GM18507 (cell line): ENCODE results near the gene IRF4.

ENCODE experiments used
- DNase-seq: peaks from one replicate; pipeline ENCODE4 v3.0.0; 2011; ENCODE audit warnings: low read depth; ENCODE audit not compliant: insufficient read length; ENCODE audit errors: extremely low spot score
- FAIRE-seq: peaks from 2 replicates; lab custom pipeline; 2011; peaks lifted over from hg19 to GRCh38; lab: Jason Lieb, UNC

Gene IRF4

DNA sequence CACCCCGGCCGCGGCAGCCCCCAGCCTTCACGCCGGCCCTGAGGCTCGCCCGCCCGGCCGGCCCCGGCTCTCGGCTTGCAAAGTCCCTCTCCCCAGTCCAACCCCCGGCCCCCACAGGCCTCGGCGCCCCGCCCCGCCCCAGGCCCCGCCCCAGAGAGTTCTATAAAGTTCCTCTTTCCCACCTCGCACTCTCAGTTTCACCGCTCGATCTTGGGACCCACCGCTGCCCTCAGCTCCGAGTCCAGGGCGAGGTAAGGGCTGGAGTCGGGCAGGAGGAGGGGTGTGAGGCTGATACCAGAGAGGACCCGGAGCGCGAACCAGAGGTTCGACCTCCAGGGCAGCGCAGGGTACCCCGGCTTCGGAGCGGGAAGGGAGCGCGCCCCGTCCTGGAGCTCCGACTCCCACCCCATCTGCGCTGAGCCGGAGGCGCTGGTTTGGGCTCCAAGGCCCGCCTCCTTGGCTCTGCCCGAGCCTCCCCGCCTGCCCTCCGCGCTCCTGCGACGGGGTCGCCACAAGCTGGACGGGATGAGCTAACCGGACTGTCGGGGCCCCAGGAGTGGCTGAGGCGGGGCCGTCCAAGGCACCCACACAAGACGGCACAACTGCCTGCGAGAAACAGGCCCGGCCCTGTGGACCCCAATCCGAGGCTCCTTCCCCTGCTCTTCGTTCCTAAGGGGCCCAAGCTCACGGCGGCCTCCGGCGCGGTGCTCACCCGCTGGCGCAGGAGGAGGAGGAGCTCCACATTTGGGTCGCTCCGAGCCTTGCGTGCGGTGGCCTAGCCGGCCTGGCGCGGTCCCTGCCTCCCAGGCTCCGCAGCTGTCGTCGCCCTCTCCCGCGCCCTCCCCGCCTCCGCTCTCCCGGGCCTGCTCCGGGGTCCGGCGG lies at the start of gene IRF4:
IRF4 (plus strand) TSS at position 194 of the 882 bp plus-strand sequence. CDS start 1,401 bp downstream, outside the sequence.
- DNase-seq = peak; percentile 74
- FAIRE-seq = no peak

DNA sequence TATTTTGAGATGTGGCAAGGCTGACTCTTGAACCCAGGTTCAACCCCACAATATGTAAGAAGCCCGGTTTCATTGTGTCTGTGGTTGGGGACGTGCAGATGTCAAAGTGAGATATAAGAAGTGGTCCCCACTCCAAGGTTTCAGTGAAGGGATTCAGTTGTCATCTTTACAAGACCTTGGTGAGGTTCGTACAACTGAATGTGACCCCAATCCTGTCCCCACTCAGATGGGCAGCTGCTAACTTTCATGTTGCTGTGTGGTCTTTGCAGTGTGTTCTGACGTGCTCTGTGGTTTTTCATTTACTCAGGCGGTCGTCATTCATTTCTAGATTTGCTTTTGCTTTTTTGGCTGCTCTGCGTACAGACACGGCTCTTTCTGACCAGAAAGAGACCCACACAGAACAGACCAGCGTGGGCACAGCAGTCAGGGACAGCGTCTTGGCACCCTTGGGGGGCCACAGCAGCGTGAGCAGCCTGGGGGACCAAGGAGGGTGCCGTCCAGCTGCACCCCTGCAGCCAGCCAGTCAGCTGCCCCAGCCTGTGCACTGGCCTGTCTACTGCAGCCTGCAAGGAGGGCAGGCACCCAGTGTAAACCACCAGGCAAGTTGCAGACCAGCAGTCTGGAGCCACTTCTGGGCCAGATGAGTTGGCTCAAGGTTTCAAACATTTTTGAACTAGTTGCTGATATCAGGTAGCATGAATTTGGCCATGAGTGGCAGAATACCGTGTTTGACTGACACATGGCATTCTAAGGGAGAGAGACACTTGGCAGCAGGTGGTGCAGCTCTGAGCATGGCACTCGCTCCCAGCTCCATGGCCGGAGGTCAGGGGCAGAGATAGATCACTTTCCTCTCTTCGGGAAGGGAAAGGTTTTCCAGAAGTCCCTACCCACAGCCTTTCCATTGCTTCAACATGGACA lies 49.4 kb upstream of the IRF4 start:
- DNase-seq (no peak), FAIRE-seq (peak; percentile 64)

DNA sequence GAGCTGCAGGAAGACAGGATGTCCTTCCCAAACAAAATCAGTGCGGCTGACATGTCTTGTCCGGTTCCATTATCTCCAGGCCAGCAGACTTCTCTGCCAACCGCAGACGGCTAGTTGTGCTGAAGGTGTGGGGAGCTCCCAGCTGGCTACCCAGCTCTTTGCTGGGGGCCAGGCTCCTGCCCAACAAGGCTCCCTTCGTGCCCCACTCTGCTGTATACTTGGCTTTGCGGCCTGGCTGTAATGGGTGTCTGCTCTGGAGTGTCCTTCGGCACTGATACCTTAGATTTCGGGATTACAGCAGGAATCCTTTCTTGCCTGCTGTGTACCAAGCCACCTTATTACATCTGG lies 48.7 kb upstream of the IRF4 start:
- FAIRE-seq = no peak
- no peak for DNase-seq

DNA sequence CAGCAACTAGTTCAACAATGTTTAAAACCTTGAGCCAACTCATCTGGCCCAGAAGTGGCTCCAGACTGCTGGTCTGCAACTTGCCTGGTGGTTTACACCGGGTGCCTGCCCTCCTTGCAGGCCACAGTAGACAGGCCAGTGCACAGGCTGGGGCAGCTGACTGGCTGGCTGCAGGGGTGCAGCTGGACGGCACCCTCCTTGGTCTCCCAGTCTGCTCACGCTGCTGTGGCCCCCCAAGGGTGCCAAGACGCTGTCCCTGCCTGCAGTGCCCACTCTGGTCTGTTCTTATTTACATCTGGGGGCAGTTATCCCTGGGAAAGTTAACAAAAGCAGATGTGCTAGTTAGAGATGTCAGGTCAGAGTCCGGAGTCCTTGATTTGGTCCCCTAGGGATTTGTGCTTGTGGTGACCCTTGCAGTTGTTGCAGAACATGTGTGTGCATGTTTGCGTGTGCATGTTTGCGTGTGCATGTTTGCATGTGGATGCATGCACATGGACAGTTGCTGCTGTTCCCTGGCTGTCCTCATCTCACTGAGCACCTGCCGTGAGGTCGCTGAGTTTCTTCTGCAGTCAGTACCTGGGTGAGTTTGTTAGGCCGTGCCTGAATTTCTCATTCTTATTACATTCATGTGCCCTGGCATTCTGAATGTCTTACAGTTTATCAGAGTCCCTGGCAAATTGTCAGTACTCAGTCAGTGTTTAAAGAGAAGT lies 48.2 kb upstream of the IRF4 start:
- FAIRE-seq = no peak
- no peak for DNase-seq

DNA sequence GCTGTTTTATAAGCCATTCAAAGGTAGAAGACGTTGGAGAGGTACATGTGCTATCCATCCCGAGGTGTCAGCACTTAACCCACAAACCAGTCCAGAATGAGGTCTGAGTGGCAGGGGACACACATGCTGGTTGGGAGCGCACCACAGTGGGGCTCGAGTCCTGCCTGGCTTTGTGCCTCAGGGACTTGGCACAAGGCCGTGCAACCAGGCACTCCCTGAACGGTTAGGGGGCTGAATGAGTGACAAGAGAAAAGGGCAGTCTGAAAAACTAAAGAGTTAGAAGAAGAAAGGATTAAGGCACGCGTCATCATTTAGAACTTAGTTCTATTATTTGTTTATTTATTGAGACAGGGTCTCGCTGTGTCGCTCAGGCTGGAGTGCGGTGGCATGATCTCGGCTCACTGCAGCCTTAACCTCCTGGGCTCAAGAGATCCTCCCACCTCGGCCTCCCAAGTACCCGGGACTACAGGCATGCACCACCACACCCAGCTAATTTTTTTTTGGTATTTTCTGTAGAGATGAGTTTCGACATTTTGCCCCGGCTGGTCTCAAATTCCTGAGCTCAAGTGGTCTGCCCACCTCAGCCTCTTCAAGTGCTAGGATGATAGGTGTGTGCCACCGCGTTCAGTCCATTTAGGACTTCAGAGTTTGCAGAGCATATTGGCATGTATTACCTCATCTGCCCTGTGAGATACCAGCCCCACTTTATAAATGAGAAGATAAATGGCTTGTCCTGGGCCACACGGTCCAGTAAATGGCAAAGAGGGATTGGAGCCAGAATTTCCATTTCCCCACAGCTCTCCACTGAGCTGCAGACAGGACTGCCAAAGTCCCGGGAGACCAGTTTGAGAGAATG lies 47.4 kb upstream of the IRF4 start:
- FAIRE-seq (no peak), DNase-seq (no peak)

DNA sequence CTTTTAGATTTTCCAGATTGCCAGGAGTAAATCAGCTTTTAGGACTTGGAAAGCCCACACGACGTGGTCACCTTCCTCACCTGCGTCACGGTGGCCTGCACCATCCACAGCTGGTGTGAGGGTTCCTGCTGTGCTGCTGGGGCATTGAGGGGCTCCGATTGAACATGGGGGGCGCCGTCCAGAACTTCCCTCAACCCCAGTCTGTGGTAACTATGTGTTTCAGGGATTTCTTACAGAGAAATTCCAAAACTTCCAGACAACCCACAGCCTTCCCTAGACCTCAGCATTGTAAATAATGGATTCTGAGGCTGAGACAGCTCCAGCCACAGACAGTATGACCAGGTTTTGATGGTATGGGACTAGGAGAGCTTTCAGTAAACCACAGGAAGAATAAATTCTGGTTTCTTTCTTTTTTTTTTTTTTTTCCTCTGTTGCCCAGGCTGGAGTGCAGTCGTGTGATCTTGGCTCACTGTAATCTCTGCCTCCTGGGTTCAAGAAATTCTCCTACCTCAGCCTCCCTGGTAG lies 46.7 kb upstream of the IRF4 start:
- no peak for DNase-seq
- no peak for FAIRE-seq

DNA sequence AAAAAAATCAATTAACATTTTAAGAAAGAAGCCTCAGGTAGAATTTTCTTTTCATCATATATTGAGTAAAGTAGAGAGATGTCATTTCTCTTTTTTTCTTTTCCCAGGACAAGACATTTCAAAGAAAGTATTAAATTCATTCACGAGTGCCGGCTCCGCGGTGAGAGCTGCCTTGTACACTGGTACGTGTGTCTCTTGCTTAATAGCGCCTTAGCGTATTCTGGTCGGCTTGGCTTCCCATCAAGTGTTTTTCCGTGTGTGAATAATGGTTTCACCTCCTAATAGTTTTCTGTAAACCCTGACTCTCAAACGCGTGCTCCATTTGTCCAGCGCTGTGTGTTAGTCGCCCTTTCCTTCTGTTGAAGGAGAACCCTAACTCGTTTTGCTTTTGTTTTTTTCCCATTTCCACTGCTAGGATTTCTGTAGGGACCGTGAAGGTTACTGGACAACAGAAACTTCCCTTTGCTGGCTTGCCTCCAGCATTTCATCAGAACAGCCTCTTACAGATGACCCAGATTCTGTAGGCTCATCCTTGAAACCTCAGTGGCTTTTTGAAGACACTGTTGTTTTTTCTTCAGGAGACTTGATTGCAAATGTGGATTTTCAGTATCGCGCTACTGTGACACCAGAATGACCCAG lies 45.7 kb upstream of the IRF4 start:
- FAIRE-seq (peak; percentile 12), DNase-seq (no peak)

DNA sequence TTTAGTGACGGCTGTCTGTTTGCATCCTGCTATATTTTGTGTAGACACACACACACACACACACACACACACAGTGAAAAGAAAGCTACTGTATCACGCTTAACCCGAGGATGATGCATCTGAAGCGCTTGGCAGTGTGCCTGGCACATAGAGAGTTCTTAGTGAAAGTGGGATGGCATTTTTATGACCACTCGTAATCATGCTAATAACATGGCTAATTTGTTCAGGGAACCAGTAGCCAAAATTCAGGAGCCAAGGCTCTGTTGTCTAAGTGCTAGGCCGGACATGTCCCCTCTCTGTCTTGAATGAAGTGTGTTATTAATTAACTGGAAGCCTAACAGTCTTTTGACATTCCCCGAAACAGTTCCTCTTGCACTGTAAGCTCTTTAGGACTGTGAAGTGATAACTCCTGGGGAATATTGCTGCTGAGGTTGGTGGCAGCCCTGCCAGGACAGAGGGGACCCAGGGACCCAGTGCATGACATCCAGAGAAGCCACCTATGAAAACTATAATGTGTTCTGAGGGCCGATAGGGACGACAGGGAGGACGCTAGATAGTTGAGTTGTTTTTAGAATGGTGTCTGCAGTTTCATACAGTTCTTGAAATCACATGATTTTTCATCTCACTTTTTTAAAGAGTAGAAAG lies 45.0 kb upstream of the IRF4 start:
- DNase-seq (no peak), FAIRE-seq (peak; percentile 58)

DNA sequence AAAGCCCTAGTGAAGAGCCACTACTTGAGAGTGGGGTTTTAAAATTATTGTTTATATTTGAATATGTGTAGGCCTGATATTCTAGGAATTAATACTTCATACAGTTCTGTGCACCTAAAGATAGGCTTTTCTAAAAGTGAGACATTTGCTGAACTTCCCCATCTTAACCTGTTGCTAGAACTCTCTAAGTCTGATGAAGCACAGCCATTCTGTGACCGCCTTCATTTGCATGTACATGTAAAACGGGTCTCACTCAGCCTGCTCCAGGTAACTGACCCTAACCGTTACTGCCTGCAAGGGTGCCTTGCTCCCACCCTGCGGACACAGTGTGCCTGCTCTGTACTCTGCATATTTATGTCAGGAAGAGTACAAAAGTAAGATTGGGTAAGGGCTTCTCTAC lies 44.3 kb upstream of the IRF4 start:
- FAIRE-seq = peak; percentile 86
- no peak for DNase-seq

DNA sequence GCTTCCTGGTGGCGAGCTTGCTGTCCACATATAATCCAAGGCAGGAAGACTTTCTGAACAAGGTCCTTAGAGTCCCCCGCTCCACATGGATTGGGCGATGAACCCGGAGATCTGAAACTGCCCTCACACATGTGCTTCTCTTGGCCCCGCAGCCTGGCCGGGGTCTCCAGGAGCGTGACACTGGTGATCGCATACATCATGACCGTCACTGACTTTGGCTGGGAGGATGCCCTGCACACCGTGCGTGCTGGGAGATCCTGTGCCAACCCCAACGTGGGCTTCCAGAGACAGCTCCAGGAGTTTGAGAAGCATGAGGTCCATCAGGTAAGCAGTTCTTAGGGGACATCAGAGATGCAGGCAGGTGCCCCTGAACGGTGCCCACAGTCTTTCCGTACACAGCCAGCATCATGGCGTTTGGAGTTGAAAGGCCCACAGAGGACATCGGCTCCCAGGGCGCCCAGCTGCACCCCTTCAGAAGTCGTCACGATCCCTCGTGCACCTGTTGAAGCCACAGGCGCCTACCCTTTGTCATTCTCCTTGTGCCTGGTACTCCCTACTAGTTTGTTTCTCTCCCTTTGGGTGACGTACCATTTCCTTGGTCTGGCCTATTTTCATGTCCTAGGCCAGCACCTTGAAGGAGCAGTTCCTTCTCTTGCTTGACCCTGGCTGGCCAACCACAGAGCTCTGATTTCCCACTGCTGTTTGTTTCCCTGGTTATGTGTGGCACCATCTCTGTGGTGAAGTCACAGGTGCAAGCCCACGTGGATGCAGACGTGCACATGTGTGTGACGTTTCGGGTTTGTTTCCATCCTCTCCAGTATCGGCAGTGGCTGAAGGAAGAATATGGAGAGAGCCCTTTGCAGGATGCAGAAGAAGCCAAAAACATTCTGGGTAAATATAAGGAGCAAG lies 43.3 kb upstream of the IRF4 start:
- no peak for FAIRE-seq
- no peak for DNase-seq

DNA sequence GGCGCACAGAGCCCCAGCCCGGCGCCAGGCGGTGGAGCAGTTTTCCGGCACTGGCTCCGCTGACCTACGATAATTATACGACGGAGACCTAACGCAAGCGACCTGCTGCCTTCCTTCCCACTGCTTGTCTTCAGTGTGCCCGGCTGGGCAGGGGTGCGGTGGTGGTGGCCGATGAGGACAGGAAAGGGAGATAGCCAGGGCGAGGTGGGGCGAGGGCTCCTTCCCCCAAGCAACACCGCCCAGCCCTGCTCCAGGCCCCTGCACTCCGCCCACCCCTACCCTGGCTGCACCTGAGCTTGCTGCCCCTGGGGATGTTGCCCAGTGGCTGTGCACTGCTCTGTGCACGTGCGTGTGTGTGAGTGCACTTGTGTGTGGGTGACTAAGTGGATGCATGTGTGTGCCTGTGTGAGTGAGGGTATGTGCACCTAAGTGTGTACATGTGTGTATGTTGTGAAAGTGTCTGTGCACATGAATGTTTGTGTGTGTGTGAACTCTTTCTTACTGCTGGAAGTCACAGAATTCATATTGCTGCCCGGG lies 42.6 kb upstream of the IRF4 start:
- DNase-seq (no peak), FAIRE-seq (no peak)

DNA sequence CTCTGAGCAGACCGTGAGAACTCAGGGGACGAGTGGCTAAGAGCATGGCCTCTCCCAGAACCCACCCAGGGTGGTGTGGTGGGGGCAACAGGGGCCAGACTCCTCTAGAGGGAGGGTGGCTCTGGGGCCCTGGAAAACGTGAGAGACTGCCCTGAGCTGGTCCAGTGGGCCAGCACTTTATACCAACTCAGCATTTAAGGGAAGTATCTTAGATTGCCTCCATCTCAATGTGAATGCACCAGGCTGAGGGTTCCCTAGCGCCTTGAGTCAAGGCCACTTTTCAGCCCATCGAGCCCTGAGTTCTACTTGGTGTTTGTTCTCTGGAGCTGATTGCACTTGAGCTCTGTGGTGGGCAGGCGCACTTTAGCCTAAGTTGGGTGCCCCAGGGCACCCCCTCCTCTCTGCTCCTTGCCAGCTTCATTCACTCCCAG lies 42.0 kb upstream of the IRF4 start:
- DNase-seq = no peak
- no peak for FAIRE-seq

DNA sequence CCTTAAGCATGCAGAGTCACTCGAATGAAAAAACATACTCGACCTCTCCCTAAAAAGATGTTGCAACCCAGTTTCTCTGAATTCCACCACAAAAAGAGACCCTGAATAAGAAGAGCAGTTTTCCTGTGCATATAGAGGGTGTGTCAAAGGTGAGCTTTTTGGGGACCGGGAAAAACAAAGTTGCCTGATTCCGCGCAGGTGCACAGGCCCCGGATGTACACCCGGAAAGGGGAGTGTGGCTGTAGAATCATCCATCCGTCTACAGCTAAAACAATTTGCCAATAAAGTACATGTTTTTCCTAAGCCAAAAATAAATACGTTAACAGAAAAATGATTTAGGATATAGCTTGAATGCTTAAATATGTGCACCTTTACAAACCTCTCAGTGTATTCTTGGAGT lies 41.2 kb upstream of the IRF4 start:
- FAIRE-seq (no peak), DNase-seq (no peak)

DNA sequence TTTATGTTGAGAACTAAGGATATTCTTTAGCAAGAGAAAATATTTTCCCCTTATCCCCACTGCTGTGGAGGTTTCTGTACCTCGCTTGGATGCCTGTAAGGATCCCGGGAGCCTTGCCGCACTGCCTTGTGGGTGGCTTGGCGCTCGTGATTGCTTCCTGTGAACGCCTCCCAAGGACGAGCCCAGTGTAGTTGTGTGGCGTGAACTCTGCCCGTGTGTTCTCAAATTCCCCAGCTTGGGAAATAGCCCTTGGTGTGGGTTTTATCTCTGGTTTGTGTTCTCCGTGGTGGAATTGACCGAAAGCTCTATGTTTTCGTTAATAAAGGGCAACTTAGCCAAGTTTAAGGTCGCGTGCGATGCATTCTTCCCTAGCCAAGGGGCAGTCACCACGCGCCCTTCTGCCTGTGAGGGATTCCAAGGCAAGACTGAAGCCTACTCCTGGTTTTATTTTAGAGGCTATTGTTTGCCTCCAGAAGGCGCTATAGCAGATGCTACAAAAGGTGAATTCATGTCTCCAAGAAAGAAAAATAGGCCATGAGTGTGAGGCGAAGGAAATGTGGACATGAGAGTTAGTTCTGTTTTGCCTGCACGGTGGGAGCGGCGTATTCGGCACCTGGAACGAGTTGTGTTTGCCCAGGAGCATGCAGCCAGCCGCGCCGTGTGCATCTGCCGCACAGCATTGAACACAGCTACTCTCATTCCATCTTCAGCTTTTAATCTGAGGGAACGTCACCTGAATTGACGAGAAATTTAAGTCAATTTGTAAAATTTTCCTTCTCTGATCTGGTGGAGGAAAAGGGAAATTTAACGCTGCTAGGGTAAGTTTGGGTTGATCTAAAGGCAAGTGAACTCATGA lies 40.3 kb upstream of the IRF4 start:
- DNase-seq = no peak
- no peak for FAIRE-seq

DNA sequence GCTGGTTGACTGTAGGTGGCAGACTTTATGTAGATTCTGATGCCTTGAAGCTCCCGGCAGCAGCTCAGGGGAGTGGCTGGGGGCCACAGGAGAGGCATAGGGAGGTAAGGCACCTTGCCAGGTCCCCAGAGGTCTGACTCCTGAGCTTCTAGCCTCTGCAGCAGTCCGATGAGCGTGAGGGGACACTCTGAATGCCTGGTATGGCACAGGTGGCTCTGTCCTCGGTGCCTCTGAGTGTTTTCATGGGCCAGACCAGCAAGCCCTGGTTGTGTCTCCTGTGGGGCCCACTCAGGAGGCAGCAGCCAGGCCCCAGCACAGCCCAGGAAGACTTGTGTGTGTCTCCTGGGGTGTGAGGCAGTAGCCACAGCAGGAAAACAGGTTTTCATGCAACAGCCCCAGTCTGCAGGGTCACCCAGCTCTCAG lies 39.7 kb upstream of the IRF4 start:
- DNase-seq (no peak), FAIRE-seq (no peak)

DNA sequence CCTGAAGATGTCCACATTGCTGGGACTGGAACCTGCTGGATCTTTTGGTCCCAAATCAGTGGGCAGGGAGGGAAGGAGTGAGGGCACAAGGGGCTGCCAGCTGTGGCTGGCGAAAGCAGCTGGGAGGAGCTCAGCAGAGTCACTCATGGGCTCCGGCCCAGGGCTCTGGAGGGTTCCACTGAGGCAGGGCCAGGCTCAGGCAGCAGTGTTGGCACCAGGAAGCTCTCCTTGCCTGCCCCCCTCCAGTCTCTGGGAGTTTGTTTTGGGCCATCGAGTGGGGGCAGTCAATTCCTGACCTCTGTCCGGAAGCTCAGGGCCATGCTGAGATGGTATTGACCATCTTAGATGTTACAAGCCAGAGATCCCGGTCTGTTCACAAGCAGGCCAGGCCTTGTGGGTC lies 39.1 kb upstream of the IRF4 start:
- DNase-seq (no peak), FAIRE-seq (no peak)
